Ishikawa (cell line): ENCODE measurements around the gene TANC2.

ENCODE experiments used
- CEBPB ChIP-seq: IDR thresholded peaks from 2 replicates; pipeline ENCODE4 v1.6.1; 2012
- EP300 ChIP-seq: IDR thresholded peaks from 2 replicates; pipeline ENCODE4 v1.6.1; 2012; ENCODE audit warnings: borderline replicate concordance
- TAF1 ChIP-seq: IDR thresholded peaks from 2 replicates; pipeline ENCODE4 v1.6.1; 2012; ENCODE audit warnings: low read depth, mild to moderate bottlenecking
- TF ChIP-seq, protein P1 (sequence below): IDR thresholded peaks from 2 replicates; pipeline ENCODE4 v1.6.1; 2012
- TF ChIP-seq, protein P2 (sequence below): IDR thresholded peaks from 2 replicates; pipeline ENCODE4 v1.6.1; 2012; ENCODE audit warnings: low read depth, mild to moderate bottlenecking
- TF ChIP-seq, protein P3 (sequence below): IDR thresholded peaks from 2 replicates; pipeline ENCODE4 v1.6.1; 2012

DNA sequence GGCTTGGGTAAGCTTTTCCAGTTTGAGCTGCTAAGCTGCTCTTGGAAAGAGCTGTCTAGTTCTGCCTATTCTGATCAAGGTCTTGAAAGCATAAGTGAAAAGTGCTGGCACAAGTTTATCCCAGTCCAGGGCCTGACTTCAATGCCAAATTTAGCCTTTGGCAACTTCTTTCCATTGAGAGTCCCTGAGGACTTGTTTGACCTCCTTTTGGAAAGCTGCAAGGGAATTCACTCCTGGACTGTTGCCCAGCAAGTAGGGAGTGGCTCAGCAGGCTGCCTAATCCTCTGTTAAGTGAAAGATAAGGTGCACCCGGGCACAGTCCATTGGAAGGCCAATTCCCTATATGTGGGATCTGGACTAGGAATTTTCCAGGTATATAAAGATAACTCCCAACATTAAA, 16.0 kb upstream of the TANC2 start:
- no peak for TF ChIP-seq CEBPB
- no peak for TF ChIP-seq TAF1
- TF ChIP-seq, protein P1, sequence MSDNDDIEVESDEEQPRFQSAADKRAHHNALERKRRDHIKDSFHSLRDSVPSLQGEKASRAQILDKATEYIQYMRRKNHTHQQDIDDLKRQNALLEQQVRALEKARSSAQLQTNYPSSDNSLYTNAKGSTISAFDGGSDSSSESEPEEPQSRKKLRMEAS: no peak
- TF ChIP-seq EP300: no peak
- TF ChIP-seq, protein P2, sequence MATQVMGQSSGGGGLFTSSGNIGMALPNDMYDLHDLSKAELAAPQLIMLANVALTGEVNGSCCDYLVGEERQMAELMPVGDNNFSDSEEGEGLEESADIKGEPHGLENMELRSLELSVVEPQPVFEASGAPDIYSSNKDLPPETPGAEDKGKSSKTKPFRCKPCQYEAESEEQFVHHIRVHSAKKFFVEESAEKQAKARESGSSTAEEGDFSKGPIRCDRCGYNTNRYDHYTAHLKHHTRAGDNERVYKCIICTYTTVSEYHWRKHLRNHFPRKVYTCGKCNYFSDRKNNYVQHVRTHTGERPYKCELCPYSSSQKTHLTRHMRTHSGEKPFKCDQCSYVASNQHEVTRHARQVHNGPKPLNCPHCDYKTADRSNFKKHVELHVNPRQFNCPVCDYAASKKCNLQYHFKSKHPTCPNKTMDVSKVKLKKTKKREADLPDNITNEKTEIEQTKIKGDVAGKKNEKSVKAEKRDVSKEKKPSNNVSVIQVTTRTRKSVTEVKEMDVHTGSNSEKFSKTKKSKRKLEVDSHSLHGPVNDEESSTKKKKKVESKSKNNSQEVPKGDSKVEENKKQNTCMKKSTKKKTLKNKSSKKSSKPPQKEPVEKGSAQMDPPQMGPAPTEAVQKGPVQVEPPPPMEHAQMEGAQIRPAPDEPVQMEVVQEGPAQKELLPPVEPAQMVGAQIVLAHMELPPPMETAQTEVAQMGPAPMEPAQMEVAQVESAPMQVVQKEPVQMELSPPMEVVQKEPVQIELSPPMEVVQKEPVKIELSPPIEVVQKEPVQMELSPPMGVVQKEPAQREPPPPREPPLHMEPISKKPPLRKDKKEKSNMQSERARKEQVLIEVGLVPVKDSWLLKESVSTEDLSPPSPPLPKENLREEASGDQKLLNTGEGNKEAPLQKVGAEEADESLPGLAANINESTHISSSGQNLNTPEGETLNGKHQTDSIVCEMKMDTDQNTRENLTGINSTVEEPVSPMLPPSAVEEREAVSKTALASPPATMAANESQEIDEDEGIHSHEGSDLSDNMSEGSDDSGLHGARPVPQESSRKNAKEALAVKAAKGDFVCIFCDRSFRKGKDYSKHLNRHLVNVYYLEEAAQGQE: no peak
- TF ChIP-seq, protein P3, sequence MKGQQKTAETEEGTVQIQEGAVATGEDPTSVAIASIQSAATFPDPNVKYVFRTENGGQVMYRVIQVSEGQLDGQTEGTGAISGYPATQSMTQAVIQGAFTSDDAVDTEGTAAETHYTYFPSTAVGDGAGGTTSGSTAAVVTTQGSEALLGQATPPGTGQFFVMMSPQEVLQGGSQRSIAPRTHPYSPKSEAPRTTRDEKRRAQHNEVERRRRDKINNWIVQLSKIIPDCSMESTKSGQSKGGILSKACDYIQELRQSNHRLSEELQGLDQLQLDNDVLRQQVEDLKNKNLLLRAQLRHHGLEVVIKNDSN: peak; percentile 50; the same call in 1 of the 2 replicates
